ENCODE measurements around the gene SEC63. TPM values are rescaled to one million over a fixed set of nuclear protein-coding genes. Genes with fewer than 3 reads are reported as not detected.
"Not testable (repeated sequence)": the region's sequence is repeated elsewhere in the genome, so short reads cannot be mapped to it uniquely, and the experiment has no call there.

The SEC63 gene
- total RNA-seq, 2 donors from 2014 or later, result 64.9 to 66.1 TPM

GRCh38 chr6:107977283-107977682 is 19.3 kb upstream of the SEC63 start:
- intact Hi-C loops (cut with DNase I, micrococcal nuclease), result no loop called here
- ATAC-seq, result no peak
- no peak for DNase-seq

GRCh38 chr6:107976155-107976783 is 18.3 kb upstream of the SEC63 start:
- no peak for DNase-seq
- intact Hi-C loops (cut with DNase I, micrococcal nuclease), result no loop called here
- no peak for ATAC-seq

- intact Hi-C loops (cut with DNase I, micrococcal nuclease), result no loop called here
- DNase-seq, result no peak
- peak; percentile 53 for ATAC-seq
Observed at GRCh38 chr6:107973594-107973993, 15.6 kb upstream of the SEC63 start.

GRCh38 chr6:107972413-107973096 is 14.5 kb upstream of the SEC63 start:
- intact Hi-C loops (cut with DNase I, micrococcal nuclease), result no loop called here
- ATAC-seq (no peak), DNase-seq (no peak)

GRCh38 chr6:107971181-107971580 is 13.2 kb upstream of the SEC63 start:
- intact Hi-C loops (cut with DNase I, micrococcal nuclease), result no loop called here
- ATAC-seq, result no peak
- DNase-seq, result no peak

- DNase-seq (no peak), ATAC-seq (no peak)
- intact Hi-C loops (cut with DNase I, micrococcal nuclease), result no loop called here
Observed at GRCh38 chr6:107970255-107970654, 12.2 kb upstream of the SEC63 start.

GRCh38 chr6:107968081-107968480 is 10.1 kb upstream of the SEC63 start:
- intact Hi-C loops (cut with DNase I, micrococcal nuclease), result no loop called here
- ATAC-seq (no peak), DNase-seq (no peak)

- DNase-seq (no peak), ATAC-seq (no peak)
- intact Hi-C loops (cut with DNase I, micrococcal nuclease), result no loop called here
Observed at GRCh38 chr6:107965746-107966145, 7.7 kb upstream of the SEC63 start.

GRCh38 chr6:107962723-107963122 is 4.7 kb upstream of the SEC63 start:
- intact Hi-C loops (cut with DNase I, micrococcal nuclease), result no loop called here
- DNase-seq, result no peak
- ATAC-seq, result no peak

- no peak for DNase-seq
- intact Hi-C loops (cut with DNase I, micrococcal nuclease), result no loop called here
- no peak for ATAC-seq
Observed at GRCh38 chr6:107959392-107959791, 1.4 kb upstream of the SEC63 start.

GRCh38 chr6:107958689-107959362 is 818 bp upstream of the SEC63 start:
- intact Hi-C loops (cut with DNase I, micrococcal nuclease), result not testable (repeated sequence)

GRCh38 chr6:107957308-107957908 is 600 bp downstream of the SEC63 start:
- intact Hi-C loops (cut with DNase I, micrococcal nuclease), result no loop called here
- ATAC-seq, result peak; percentile 55

More at GRCh38 chr6:107958689-107959362, 818 bp upstream of the SEC63 start:
- not testable (repeated sequence) for DNase-seq, ATAC-seq

GRCh38 chr6:107956586-107957307 is 1.3 kb downstream of the SEC63 start:
- ATAC-seq (no peak), DNase-seq (no peak)
- intact Hi-C loops (cut with DNase I, micrococcal nuclease), result no loop called here

More at GRCh38 chr6:107957308-107957908, 600 bp downstream of the SEC63 start:
- DNase-seq, result peak; percentile 52 to 63

- DNase-seq, result no peak
- intact Hi-C loops (cut with DNase I, micrococcal nuclease), result no loop called here
- ATAC-seq, result no peak
Observed at GRCh38 chr6:107956181-107956580, 1.8 kb downstream of the SEC63 start.

GRCh38 chr6:107953858-107954414 is 4.1 kb downstream of the SEC63 start:
- ATAC-seq; DNase-seq; intact Hi-C loops (cut with DNase I, micrococcal nuclease): not testable (repeated sequence)

- intact Hi-C loops (cut with DNase I, micrococcal nuclease), result no loop called here
- DNase-seq (no peak), ATAC-seq (no peak)
Observed at GRCh38 chr6:107943626-107944439, 14.2 kb downstream of the SEC63 start.

- DNase-seq (no peak), ATAC-seq (no peak)
- intact Hi-C loops (cut with DNase I, micrococcal nuclease), result no loop called here
Observed at GRCh38 chr6:107942142-107942541, 15.9 kb downstream of the SEC63 start.

GRCh38 chr6:107941627-107942026 is 16.4 kb downstream of the SEC63 start:
- DNase-seq (no peak), ATAC-seq (peak; percentile 23)
- intact Hi-C loops (cut with DNase I, micrococcal nuclease), result no loop called here
